GM23338 (cell line): ENCODE measurements around the gene EML1. TPM values are rescaled to one million over a fixed set of nuclear protein-coding genes. Genes with fewer than 3 reads are reported as not detected.

Experiments
- ATAC-seq: fragments of 200-7000 bp; cut with Tn5 transposase; 3 replicates; pipeline ENCODE4 v1.9.1; 2020
- DNase-seq: peaks from one replicate; pipeline ENCODE4 v3.0.0-alpha.2; 2015; ENCODE audit warnings: low spot score
- H2AFZ ChIP-seq: fragments of 200-600 bp; sonication (generic); 2 replicates; pipeline ENCODE4 v1.8.0; 2016; ENCODE audit warnings: antibody characterized with exemption, mild to moderate bottlenecking, moderate library complexity
- H3F3A ChIP-seq: fragments of 200-600 bp; sonication (generic); replicated peaks from 2 replicates; pipeline ENCODE4 v1.8.0; 2017; ENCODE audit warnings: antibody characterized with exemption, mixed run types, low read depth
- H3K27ac ChIP-seq: fragments of 200-600 bp; sonication (generic); 2 replicates; pipeline ENCODE4 v1.6.1; 2016; ENCODE audit warnings: low read depth
- H3K27me3 ChIP-seq: fragments of 200-600 bp; sonication (generic); 2 replicates; pipeline ENCODE4 v1.8.0; 2016; ENCODE audit warnings: mild to moderate bottlenecking, mixed run types, moderate library complexity; ENCODE audit not compliant: insufficient read depth
- H3K36me3 ChIP-seq: fragments of 200-600 bp; sonication (generic); 2 replicates; pipeline ENCODE4 v1.8.0; 2016; ENCODE audit warnings: mild to moderate bottlenecking; ENCODE audit not compliant: insufficient read depth
- H3K4me1 ChIP-seq: fragments of 200-600 bp; sonication (generic); 2 replicates; pipeline ENCODE4 v1.8.0; 2016; ENCODE audit warnings: mild to moderate bottlenecking, moderate library complexity; ENCODE audit not compliant: insufficient read depth
- H3K4me2 ChIP-seq: fragments of 200-600 bp; sonication (generic); 2 replicates; pipeline ENCODE4 v1.7.1; 2017; ENCODE audit warnings: mixed run types
- H3K4me3 ChIP-seq: fragments of 200-600 bp; sonication (generic); 2 replicates; pipeline ENCODE4 v1.6.1; 2016; ENCODE audit warnings: mixed run types
- H3K79me2 ChIP-seq: fragments of 200-600 bp; sonication (generic); replicated peaks from 2 replicates; pipeline ENCODE4 v1.8.0; 2017; ENCODE audit warnings: mild to moderate bottlenecking; ENCODE audit not compliant: insufficient read depth
- H3K9me2 ChIP-seq: fragments of 200-600 bp; sonication (generic); 2 replicates; pipeline ENCODE4 v1.8.0; 2017; ENCODE audit not compliant: insufficient read depth
- H4K20me1 ChIP-seq: fragments of 200-600 bp; sonication (generic); replicated peaks from 2 replicates; pipeline ENCODE4 v1.8.0; 2017; ENCODE audit warnings: mild to moderate bottlenecking; ENCODE audit not compliant: insufficient read depth
- H3K27ac Mint-ChIP-seq: 2 replicates; pipeline ENCODE4 v1.8.0; 2020; ENCODE audit warnings: inconsistent platforms, mild to moderate bottlenecking, moderate library complexity, mixed read lengths
- H3K27me3 Mint-ChIP-seq: 3 replicates; pipeline ENCODE4 v1.8.0; 2022; ENCODE audit warnings: low read depth, mild to moderate bottlenecking, moderate library complexity, mixed read lengths, inconsistent platforms; ENCODE audit not compliant: insufficient read depth, poor library complexity
- H3K36me3 Mint-ChIP-seq: 3 replicates; pipeline ENCODE4 v1.8.0; 2021; ENCODE audit warnings: low read depth, mild to moderate bottlenecking, inconsistent platforms, moderate library complexity, mixed read lengths
- H3K4me1 Mint-ChIP-seq: 3 replicates; pipeline ENCODE4 v1.8.0; 2020; ENCODE audit warnings: mild to moderate bottlenecking, inconsistent platforms, mixed read lengths
- H3K4me3 Mint-ChIP-seq: 3 replicates; pipeline ENCODE4 v1.8.0; 2021; ENCODE audit warnings: moderate library complexity, mild to moderate bottlenecking, inconsistent platforms, mixed read lengths
- H3K9me3 Mint-ChIP-seq: 3 replicates; pipeline ENCODE4 v1.8.0; 2020; ENCODE audit warnings: moderate library complexity, mild to moderate bottlenecking, inconsistent platforms, mixed read lengths
- ZNF114 ChIP-seq: fragments of 250-450 bp; sonication (Bioruptor Pico); IDR thresholded peaks from 2 replicates; pipeline ENCODE4 v1.5.0; 2020; ENCODE audit warnings: mild to moderate bottlenecking, moderate library complexity
- polyA plus RNA-seq: library from polyadenylated mRNA; unstranded; fragments of >200 nt; fragmentation: Nextera tagmentation; extraction: Ambion mirVana; gene quantifications from 2 replicates; pipeline ENCODE4 v1.2.1, GENCODE V29; 2016
- total RNA-seq: library from RNA; depleted of rRNA; stranded (reverse); fragments of >200 nt; shearing (Covaris generic); gene quantifications from 2 replicates; pipeline ENCODE4 v1.2.3, GENCODE V29; 2014
- TF ChIP-seq, protein P1 (sequence below): IDR thresholded peaks from 2 replicates; pipeline ENCODE4 v1.6.1; 2016; ENCODE audit warnings: antibody characterized with exemption
- TF ChIP-seq, protein P2 (sequence below), 2 experiments: fragments of 200-600 bp in 1 of 2; sonication (generic) in 1 of 2; conservative IDR thresholded peaks; 2 replicates each; pipeline versions ENCODE4 v1.5.1 to v1.6.1; 2016 to 2017; ENCODE audit warnings: antibody characterized with exemption in 2 of 2, low read depth in 2 of 2, mild to moderate bottlenecking in 2 of 2, moderate library complexity in 1 of 2
- TF ChIP-seq, protein P3 (sequence below): fragments of 250-450 bp; sonication (Bioruptor Pico); IDR thresholded peaks from 2 replicates; pipeline ENCODE4 v1.5.0; 2020; ENCODE audit warnings: mild to moderate bottlenecking, moderate library complexity

The EML1 gene
- total and polyA plus RNA-seq, 2 experiments from 2014 or later, result 7.0 to 18.1 TPM

DNA sequence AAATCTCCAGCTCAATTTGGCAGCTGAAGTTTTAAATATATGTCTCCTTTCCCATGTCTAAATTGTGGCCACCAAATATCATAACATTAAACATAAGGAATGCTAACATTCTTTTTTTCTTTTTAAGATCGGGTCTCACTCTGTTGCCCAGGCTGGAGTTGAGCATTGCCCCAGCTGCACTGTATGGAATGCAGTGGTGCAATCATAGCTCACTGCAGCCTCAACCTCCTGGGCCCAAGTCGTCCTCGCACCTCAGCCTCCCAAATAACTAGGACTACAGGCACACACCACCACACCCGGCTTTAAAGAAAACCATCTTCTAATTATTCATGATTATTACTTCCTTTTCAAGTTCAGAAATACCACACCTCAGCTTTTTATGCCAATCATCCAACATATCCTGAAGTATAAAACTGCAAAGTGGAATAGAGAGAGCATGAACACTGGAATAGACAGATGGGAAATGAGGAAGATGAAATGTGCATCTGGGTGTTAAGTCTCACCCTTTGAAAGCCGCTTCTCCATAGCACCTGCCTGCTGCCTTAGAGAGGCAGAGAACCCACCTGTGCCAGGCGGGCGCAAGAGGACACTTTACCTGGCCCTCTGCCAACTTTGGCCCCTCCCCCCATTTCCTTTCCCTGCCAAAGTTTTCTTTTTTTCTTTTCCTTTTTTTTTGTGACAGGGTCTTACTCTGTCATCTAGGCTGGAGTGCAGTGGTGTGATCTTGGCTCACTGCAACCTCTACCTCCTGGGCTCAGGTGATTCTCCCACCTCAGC, 2.8 kb upstream of the EML1 start:
- Histone ChIP-seq H3F3A (0 out of 2 replicates have a peak, but pooled peaks cover 5% of the 10 kb centered on the region), H3K9me2 (no peaks in the 10 kb centered on the region), H2AFZ (no peak overlapping the region), H4K20me1 (no peaks in the 10 kb centered on the region), H3K36me3 (no peaks in the 10 kb centered on the region), H3K4me2 (no peak overlapping the region), H3K79me2 (peaks cover 6% of the 10 kb centered on the region), H3K4me3 (no peak overlapping the region), H3K4me1 (peaks cover 13% of the 10 kb centered on the region), H3K27me3 (peaks cover 9% of the 10 kb centered on the region), H3K27ac (no peak overlapping the region)
- Mint-ChIP-seq H3K4me3 (no peak overlapping the region), H3K27ac (no peak overlapping the region), H3K4me1 (peaks cover 25% of the 10 kb centered on the region), H3K9me3 (no peaks in the 10 kb centered on the region), H3K36me3 (no peaks in the 10 kb centered on the region), H3K27me3 (peaks cover 6% of the 10 kb centered on the region)
- DNase-seq (no peak), ATAC-seq (no peak)
- no peak for TF ChIP-seq ZNF114
- TF ChIP-seq, protein P1, sequence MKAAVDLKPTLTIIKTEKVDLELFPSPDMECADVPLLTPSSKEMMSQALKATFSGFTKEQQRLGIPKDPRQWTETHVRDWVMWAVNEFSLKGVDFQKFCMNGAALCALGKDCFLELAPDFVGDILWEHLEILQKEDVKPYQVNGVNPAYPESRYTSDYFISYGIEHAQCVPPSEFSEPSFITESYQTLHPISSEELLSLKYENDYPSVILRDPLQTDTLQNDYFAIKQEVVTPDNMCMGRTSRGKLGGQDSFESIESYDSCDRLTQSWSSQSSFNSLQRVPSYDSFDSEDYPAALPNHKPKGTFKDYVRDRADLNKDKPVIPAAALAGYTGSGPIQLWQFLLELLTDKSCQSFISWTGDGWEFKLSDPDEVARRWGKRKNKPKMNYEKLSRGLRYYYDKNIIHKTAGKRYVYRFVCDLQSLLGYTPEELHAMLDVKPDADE, result no peak
- TF ChIP-seq, protein P2, sequence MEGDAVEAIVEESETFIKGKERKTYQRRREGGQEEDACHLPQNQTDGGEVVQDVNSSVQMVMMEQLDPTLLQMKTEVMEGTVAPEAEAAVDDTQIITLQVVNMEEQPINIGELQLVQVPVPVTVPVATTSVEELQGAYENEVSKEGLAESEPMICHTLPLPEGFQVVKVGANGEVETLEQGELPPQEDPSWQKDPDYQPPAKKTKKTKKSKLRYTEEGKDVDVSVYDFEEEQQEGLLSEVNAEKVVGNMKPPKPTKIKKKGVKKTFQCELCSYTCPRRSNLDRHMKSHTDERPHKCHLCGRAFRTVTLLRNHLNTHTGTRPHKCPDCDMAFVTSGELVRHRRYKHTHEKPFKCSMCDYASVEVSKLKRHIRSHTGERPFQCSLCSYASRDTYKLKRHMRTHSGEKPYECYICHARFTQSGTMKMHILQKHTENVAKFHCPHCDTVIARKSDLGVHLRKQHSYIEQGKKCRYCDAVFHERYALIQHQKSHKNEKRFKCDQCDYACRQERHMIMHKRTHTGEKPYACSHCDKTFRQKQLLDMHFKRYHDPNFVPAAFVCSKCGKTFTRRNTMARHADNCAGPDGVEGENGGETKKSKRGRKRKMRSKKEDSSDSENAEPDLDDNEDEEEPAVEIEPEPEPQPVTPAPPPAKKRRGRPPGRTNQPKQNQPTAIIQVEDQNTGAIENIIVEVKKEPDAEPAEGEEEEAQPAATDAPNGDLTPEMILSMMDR (conservative IDR thresholded peaks at IDR 0.05; ENCODE audit: low read depth in 2 of 2), result no peak
- TF ChIP-seq, protein P3, sequence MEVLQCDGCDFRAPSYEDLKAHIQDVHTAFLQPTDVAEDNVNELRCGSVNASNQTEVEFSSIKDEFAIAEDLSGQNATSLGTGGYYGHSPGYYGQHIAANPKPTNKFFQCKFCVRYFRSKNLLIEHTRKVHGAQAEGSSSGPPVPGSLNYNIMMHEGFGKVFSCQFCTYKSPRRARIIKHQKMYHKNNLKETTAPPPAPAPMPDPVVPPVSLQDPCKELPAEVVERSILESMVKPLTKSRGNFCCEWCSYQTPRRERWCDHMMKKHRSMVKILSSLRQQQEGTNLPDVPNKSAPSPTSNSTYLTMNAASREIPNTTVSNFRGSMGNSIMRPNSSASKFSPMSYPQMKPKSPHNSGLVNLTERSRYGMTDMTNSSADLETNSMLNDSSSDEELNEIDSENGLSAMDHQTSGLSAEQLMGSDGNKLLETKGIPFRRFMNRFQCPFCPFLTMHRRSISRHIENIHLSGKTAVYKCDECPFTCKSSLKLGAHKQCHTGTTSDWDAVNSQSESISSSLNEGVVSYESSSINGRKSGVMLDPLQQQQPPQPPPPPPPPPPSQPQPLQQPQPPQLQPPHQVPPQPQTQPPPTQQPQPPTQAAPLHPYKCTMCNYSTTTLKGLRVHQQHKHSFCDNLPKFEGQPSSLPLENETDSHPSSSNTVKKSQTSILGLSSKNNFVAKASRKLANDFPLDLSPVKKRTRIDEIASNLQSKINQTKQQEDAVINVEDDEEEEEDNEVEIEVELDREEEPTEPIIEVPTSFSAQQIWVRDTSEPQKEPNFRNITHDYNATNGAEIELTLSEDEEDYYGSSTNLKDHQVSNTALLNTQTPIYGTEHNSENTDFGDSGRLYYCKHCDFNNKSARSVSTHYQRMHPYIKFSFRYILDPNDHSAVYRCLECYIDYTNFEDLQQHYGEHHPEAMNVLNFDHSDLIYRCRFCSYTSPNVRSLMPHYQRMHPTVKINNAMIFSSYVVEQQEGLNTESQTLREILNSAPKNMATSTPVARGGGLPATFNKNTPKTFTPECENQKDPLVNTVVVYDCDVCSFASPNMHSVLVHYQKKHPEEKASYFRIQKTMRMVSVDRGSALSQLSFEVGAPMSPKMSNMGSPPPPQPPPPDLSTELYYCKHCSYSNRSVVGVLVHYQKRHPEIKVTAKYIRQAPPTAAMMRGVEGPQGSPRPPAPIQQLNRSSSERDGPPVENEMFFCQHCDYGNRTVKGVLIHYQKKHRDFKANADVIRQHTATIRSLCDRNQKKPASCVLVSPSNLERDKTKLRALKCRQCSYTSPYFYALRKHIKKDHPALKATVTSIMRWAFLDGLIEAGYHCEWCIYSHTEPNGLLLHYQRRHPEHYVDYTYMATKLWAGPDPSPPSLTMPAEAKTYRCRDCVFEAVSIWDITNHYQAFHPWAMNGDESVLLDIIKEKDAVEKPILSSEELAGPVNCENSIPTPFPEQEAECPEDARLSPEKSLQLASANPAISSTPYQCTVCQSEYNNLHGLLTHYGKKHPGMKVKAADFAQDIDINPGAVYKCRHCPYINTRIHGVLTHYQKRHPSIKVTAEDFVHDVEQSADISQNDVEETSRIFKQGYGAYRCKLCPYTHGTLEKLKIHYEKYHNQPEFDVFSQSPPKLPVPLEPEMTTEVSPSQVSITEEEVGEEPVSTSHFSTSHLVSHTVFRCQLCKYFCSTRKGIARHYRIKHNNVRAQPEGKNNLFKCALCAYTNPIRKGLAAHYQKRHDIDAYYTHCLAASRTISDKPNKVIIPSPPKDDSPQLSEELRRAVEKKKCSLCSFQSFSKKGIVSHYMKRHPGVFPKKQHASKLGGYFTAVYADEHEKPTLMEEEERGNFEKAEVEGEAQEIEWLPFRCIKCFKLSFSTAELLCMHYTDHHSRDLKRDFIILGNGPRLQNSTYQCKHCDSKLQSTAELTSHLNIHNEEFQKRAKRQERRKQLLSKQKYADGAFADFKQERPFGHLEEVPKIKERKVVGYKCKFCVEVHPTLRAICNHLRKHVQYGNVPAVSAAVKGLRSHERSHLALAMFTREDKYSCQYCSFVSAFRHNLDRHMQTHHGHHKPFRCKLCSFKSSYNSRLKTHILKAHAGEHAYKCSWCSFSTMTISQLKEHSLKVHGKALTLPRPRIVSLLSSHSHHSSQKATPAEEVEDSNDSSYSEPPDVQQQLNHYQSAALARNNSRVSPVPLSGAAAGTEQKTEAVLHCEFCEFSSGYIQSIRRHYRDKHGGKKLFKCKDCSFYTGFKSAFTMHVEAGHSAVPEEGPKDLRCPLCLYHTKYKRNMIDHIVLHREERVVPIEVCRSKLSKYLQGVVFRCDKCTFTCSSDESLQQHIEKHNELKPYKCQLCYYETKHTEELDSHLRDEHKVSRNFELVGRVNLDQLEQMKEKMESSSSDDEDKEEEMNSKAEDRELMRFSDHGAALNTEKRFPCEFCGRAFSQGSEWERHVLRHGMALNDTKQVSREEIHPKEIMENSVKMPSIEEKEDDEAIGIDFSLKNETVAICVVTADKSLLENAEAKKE (CRISPR knock-in tag), result no peak
